A549 (cell line): ENCODE measurements around the gene GEN1. TPM values are rescaled to one million over a fixed set of nuclear protein-coding genes. Genes with fewer than 3 reads are reported as not detected.

Experiments used
- ATAC-seq, 2 experiments: fragments of 200-7000 bp in 1 of 2; fragments of >200 bp in 1 of 2; cut with Nextera tagmentation in 1 of 2; cut with Tn5 transposase in 1 of 2; 3 replicates each; pipeline versions ENCODE4 v1.8.0 to v1.9.1; 2018 to 2020; ENCODE audit warnings: mild to moderate bottlenecking in 1 of 2, moderate library complexity in 1 of 2
- CTCF ChIA-PET: fragments of 300-600 bp; sonication (Branson Sonifier 250); formaldehyde crosslinking; extraction: SDS; loops from one replicate; lab custom pipeline; 2021; ENCODE audit warnings: antibody characterized with exemption, inconsistent platforms; lab: Yijun Ruan, JAX
- POLR2A ChIA-PET: fragments of 350-600 bp; formaldehyde crosslinking; extraction: SDS; loops from one replicate; lab custom pipeline; 2021; ENCODE audit warnings: antibody characterized with exemption, inconsistent platforms; lab: Yijun Ruan, JAX
- DNase-seq, 2 experiments: peaks; one replicate each; pipeline versions ENCODE4 v3.0.0 to v3.0.0-alpha.2; 2011 to 2016; ENCODE audit warnings: low read depth in 1 of 2, low spot score in 1 of 2
- FAIRE-seq: peaks from 2 replicates; lab custom pipeline; 2011; peaks lifted over from hg19 to GRCh38; lab: Jason Lieb, UNC
- H3K27ac ChIP-seq, 2 experiments: fragments of >200 bp; sonication (Bioruptor Twin); formaldehyde crosslinking; 3 replicates each; pipeline ENCODE4 v1.5.1; 2016 to 2017
- H3K4me1 ChIP-seq: fragments of >200 bp; sonication (Bioruptor Twin); formaldehyde crosslinking; 3 replicates; pipeline ENCODE4 v1.6.1; 2016
- H3K4me2 ChIP-seq: fragments of >200 bp; sonication (Bioruptor Twin); formaldehyde crosslinking; 3 replicates; pipeline ENCODE4 v1.6.1; 2016
- H3K4me3 ChIP-seq: fragments of >200 bp; sonication (Bioruptor Twin); formaldehyde crosslinking; 3 replicates; pipeline ENCODE4 v1.5.1; 2016
- H3K9me3 ChIP-seq: fragments of >200 bp; sonication (Bioruptor Twin); formaldehyde crosslinking; 3 replicates; pipeline ENCODE4 v1.6.1; 2016
- CBX2 ChIP-seq: fragments of 200-600 bp; sonication (generic); IDR thresholded peaks from 2 replicates; pipeline ENCODE4 v1.6.1; 2016; ENCODE audit warnings: low read depth, mild to moderate bottlenecking, borderline replicate concordance
- CHD2 ChIP-seq: fragments of 150-350 bp; IDR thresholded peaks from 2 replicates; pipeline ENCODE4 v1.6.1; 2014; ENCODE audit warnings: low read length; ENCODE audit not compliant: partially characterized antibody
- CTCF ChIP-seq: fragments of >200 bp; sonication (Bioruptor Twin); formaldehyde crosslinking; IDR thresholded peaks from 3 replicates; pipeline ENCODE4 v1.5.1; 2016
- ESRRA ChIP-seq: fragments of 150-350 bp; IDR thresholded peaks from 2 replicates; pipeline ENCODE4 v1.6.1; 2014; ENCODE audit warnings: mild to moderate bottlenecking, low read length, borderline replicate concordance
- FOSL2 ChIP-seq, 2 experiments: fragments of 450-650 bp in 1 of 2; fragments of >200 bp in 1 of 2; sonication (Bioruptor Twin) in 1 of 2; formaldehyde crosslinking; IDR thresholded peaks; 2 replicates each; pipeline versions ENCODE4 v1.5.0 to v1.6.1; 2016 to 2020; ENCODE audit warnings: mild to moderate bottlenecking in 1 of 2, moderate library complexity in 1 of 2
- HMGXB4 ChIP-seq: fragments of 250-450 bp; sonication (Bioruptor Pico); IDR thresholded peaks from 2 replicates; pipeline ENCODE4 v1.5.0; 2021; ENCODE audit warnings: mild to moderate bottlenecking, moderate library complexity, borderline replicate concordance
- KDM1A ChIP-seq: fragments of 200-600 bp; sonication (generic); IDR thresholded peaks from 2 replicates; pipeline ENCODE4 v1.6.1; 2016; ENCODE audit warnings: low read depth, mild to moderate bottlenecking
- MAFK ChIP-seq: fragments of 450-650 bp; IDR thresholded peaks from 2 replicates; pipeline ENCODE4 v1.6.1; 2014; ENCODE audit not compliant: partially characterized antibody
- MAZ ChIP-seq: fragments of 150-350 bp; IDR thresholded peaks from 2 replicates; pipeline ENCODE4 v1.6.1; 2014; ENCODE audit warnings: antibody characterized with exemption, low read depth, low read length, borderline replicate concordance
- POLR2A ChIP-seq: IDR thresholded peaks from 2 replicates; pipeline ENCODE4 v1.6.1; 2012; ENCODE audit warnings: mild to moderate bottlenecking, low read length
- RNF2 ChIP-seq: fragments of 200-600 bp; sonication (generic); IDR thresholded peaks from 2 replicates; pipeline ENCODE4 v1.6.1; 2016; ENCODE audit warnings: low read depth, mild to moderate bottlenecking, antibody characterized with exemption, moderate library complexity, borderline replicate concordance
- USF2 ChIP-seq: fragments of 450-650 bp; IDR thresholded peaks from 2 replicates; pipeline ENCODE4 v1.6.1; 2014; ENCODE audit warnings: antibody characterized with exemption
- WGBS: methylation state at CpG from one replicate; pipeline ENCODE4 v1.1.6; 2017; ENCODE audit errors: missing lambda C conversion rate; 5-methylcytosine and 5-hydroxymethylcytosine counted together
- polyA plus RNA-seq, 4 experiments: library from polyadenylated mRNA; depleted of rRNA in 3 of 4; stranded (reverse); fragments of >200 nt; fragmentation: RNase III in 1 of 4; extraction: RNeasy Plus Mini Kit Qiagen cat#74134 plus additional on column Dnase treatment in 1 of 4; gene quantifications; 2 replicates in 3 of 4; 3 replicates in 1 of 4; pipeline ENCODE4 v1.2.3, GENCODE V29; 2011 to 2017
- TF ChIP-seq, protein P1 (sequence below): IDR thresholded peaks from 2 replicates; pipeline ENCODE4 v1.6.1; 2012; ENCODE audit warnings: low read depth, borderline replicate concordance

GEN1 gene
- polyA plus RNA-seq, 2 of the 4 experiments (the other 2 are of a cell fraction) = 16.2 to 40.7 TPM

DNA sequence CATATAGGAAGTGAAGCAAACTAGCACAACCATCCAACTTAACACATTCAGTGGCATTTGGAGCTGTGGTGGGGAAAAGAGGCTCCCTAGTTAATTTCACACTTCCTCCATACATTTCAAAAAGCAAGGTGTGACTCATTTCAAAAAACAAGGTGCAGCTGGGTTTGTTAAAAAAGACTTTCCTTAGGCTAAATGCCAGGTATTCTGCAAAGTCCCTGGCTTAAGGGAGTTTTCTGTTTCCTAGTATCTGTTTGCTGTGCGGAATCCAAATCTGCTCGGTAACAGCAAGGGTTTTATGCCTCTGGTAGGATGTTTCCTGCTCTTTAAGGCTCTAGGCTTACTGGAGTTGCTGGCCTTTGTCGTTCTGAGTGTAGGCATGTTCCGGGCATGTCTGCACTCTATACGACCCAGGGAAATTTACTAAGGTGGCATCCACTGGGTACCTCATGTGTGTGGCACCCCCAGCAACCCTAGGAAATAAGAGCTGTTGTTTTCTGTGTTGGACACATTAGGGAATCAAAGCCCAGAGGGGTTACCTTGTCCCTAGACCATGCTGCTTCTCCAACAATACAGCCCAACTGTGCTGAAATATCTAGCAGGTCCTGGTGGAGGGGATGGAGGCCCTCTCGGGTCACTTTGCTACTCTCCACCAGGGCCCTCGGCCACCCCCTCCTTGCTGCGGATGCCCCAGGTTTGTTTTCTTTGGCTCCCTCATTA lies 61.7 kb downstream of the GEN1 start:
- no peak overlapping the region for H3K4me3 ChIP-seq
- TF ChIP-seq HMGXB4 (CRISPR knock-in tag) (no peak), FOSL2 (IDR thresholded peaks at IDR 0.05) (no peak), FOSL2 (CRISPR knock-in tag; IDR thresholded peaks at IDR 0.05) (0 out of 2 replicates have a peak, but pooled peaks have one; percentile 5)
- no peak overlapping the region for H3K27ac ChIP-seq
- H3K9me3 ChIP-seq = no peaks in the 10 kb centered on the region
- H3K4me2 ChIP-seq = no peak overlapping the region
- ChIA-PET CTCF (interaction anchor here (0.6 to 6.6 kb wide), 4 partner anchors 9 to 1159 kb away, joined by 3 to 34 read pairs (median 3); no protein-coding TSS in a partner anchor), POLR2A (no interaction called here)
- WGBS = 66% methylated on average over 8 of the region's 8 CpGs
- FAIRE-seq (no peak), ATAC-seq (peak in 1 of 2 experiments; percentile 35; a peak in 1 of 6 replicates), DNase-seq (no peak)
- no peaks in the 10 kb centered on the region for H3K4me1 ChIP-seq

DNA sequence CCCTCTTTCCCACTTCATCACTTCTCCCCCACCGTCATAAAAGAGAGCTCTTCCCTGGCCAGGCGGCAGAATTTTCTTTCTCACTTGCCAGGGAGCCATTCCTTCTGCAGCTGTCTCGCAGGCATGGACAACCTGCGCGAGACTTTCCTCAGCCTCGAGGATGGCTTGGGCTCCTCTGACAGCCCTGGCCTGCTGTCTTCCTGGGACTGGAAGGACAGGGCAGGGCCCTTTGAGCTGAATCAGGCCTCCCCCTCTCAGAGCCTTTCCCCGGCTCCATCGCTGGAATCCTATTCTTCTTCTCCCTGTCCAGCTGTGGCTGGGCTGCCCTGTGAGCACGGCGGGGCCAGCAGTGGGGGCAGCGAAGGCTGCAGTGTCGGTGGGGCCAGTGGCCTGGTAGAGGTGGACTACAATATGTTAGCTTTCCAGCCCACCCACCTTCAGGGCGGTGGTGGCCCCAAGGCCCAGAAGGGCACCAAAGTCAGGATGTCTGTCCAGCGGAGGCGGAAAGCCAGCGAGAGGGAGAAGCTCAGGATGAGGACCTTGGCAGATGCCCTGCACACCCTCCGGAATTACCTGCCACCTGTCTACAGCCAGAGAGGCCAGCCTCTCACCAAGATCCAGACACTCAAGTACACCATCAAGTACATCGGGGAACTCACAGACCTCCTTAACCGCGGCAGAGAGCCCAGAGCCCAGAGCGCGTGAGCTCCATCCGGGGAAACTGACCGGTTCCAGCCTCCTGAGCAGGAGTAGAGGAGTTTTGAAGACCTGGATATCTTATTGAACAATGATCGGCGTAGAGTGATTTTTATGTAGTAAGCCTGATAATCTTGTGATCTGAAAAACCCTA lies 62.7 kb downstream of the GEN1 start, which contains the start of gene MSGN1:
Gene MSGN1, plus strand, starts transcription at position 65 of the 850 bp plus-strand sequence. Its CDS starts 59 bp downstream, at position 124.
- no peak within 1 kb of the TSS for H3K4me2 ChIP-seq
- H3K4me3 ChIP-seq = no peak within 1 kb of the TSS
- no peak within 1 kb of the TSS for H3K27ac ChIP-seq
- no peaks in the 10 kb centered on the region for H3K4me1 ChIP-seq
- 87% methylated on average over 26 of the region's 26 CpGs for WGBS
- peak; percentile 34 to 37; a peak in 3 of 6 replicates for ATAC-seq
- TF ChIP-seq MAZ (no peak), CTCF (no peak), FOSL2 (IDR thresholded peaks at IDR 0.05) (no peak), FOSL2 (CRISPR knock-in tag; IDR thresholded peaks at IDR 0.05) (no peak), CBX2 (no peak)
- TF ChIP-seq, protein P1, sequence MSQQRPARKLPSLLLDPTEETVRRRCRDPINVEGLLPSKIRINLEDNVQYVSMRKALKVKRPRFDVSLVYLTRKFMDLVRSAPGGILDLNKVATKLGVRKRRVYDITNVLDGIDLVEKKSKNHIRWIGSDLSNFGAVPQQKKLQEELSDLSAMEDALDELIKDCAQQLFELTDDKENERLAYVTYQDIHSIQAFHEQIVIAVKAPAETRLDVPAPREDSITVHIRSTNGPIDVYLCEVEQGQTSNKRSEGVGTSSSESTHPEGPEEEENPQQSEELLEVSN = no peak
- ChIA-PET CTCF (interaction anchor here (0.6 to 6.6 kb wide), 5 partner anchors 9 to 1160 kb away, joined by 3 to 34 read pairs (median 3); no protein-coding TSS in a partner anchor), POLR2A (no interaction called here)
- FAIRE-seq = no peak
- H3K9me3 ChIP-seq = no peaks in the 10 kb centered on the region
- DNase-seq = no peak

GRCh38 chr2:17818235-17818815 lies 64.4 kb downstream of the GEN1 start:
- Histone ChIP-seq H3K4me3 (no peak overlapping the region), H3K4me1 (no peaks in the 10 kb centered on the region), H3K9me3 (no peaks in the 10 kb centered on the region), H3K4me2 (no peak overlapping the region), H3K27ac (no peak overlapping the region)
- POLR2A ChIA-PET = no interaction called here
- WGBS = 55% methylated on average over 2 of the region's 2 CpGs
- CTCF ChIA-PET = no interaction called here
- no peak for TF ChIP-seq ESRRA
- TF ChIP-seq RNF2 = no peak
- TF ChIP-seq CHD2 = no peak
- peak; percentile 30 for TF ChIP-seq MAFK
- no peak for TF ChIP-seq USF2
- TF ChIP-seq KDM1A = no peak
- no peak for TF ChIP-seq POLR2A
- FAIRE-seq (no peak), ATAC-seq (no peak), DNase-seq (no peak)
